Measurements from ENCODE around the gene SCGB1D1.

The SCGB1D1 gene

DNA sequence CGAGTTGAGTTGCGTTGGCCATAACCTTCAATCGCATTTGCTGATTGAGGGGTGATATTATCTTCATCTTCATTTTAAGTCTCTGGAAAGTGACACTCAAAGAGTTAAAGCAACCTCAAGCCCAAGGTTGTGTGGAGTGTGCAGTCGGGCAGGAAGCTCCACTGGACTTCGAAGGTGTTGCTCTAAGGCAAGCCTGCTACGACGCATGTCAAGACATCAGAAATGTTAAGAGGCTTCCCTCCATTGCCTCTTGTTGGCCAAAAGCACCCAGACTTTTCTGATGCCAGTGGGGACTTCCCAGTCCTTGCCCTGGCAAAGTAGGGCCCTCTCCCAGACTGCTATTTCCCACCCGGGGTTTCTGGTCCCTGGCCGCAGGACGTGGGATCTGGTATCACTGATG, 23.6 kb upstream of the SCGB1D1 start:
- DNase-seq (ENCODE audit: low read depth), result no peak
- H3K4me3 ChIP-seq (ENCODE audit: low read depth, low read length), result no peak overlapping the region
- TF ChIP-seq, protein P1, sequence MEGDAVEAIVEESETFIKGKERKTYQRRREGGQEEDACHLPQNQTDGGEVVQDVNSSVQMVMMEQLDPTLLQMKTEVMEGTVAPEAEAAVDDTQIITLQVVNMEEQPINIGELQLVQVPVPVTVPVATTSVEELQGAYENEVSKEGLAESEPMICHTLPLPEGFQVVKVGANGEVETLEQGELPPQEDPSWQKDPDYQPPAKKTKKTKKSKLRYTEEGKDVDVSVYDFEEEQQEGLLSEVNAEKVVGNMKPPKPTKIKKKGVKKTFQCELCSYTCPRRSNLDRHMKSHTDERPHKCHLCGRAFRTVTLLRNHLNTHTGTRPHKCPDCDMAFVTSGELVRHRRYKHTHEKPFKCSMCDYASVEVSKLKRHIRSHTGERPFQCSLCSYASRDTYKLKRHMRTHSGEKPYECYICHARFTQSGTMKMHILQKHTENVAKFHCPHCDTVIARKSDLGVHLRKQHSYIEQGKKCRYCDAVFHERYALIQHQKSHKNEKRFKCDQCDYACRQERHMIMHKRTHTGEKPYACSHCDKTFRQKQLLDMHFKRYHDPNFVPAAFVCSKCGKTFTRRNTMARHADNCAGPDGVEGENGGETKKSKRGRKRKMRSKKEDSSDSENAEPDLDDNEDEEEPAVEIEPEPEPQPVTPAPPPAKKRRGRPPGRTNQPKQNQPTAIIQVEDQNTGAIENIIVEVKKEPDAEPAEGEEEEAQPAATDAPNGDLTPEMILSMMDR (conservative IDR thresholded peaks at IDR 0.05; ENCODE audit: low read depth, low read length), result no peak

DNA sequence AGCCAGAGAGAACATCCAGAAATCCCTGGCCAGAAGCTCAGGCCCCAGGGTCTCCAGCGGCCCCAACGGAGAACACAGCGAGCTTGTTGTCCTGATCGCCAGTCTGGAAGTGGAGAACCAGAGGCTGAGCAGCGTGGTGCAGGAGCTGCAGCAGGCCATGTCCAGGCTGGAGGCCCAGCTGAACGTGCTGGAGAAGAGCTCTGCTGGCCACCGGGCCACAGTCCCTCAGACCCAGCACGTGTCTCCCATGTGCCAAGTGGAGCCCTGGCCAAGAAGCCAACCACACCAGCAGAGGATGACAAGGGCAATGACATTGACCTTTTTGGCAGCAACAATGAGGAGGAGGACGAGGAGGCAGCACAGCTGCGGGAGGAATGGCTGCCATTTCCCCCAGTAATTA, 20.6 kb upstream of the SCGB1D1 start:
- DNase-seq (ENCODE audit: low read depth), result no peak
- H3K4me3 ChIP-seq (ENCODE audit: low read depth, low read length), result no peak overlapping the region
- TF ChIP-seq, protein P1 (conservative IDR thresholded peaks at IDR 0.05; ENCODE audit: low read depth, low read length), result no peak

DNA sequence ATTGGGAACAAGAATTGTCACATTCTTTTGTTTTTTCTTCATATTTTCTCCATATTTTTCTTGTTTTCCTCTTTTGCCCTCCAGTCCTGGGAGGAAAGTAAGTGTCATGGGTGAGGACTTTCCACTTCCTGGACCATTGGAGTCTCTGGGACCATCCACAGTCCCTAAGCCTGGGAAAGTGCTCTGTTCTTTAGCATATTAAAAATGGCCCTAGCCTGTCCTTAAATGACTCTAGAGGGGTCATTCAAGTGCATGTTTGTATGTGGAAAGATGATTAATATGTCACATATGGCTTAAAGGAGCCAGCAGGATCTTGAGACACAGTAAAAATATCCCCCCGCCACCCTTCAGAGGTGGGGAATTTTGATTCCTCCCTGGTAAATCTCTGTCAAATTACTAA, 20.1 kb upstream of the SCGB1D1 start:
- H3K4me3 ChIP-seq (ENCODE audit: low read depth, low read length), result no peak overlapping the region
- TF ChIP-seq, protein P1 (conservative IDR thresholded peaks at IDR 0.05; ENCODE audit: low read depth, low read length), result no peak
- no peak for DNase-seq (ENCODE audit: low read depth)

DNA sequence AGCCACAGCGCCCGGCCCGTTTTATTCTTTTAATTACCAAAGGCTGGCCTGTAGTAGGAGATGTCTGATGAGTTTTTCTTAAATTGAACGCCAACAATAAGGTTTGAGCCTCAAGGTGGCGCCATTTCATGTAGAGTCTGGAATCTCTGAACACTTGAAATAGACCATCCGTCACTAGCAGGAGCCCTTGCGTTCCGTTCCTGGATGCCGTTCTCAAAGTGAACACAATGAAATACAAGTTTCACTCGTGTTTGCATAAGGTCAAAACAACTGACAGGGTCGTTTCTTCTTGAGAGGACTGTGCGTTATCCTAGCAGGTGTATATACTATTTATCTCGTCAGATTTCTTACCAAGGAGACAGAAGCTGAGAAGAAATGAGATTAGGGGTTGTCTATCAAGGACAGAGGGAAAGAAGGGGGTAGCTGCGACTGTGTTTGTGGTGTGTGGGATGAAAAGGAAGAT, 18.7 kb upstream of the SCGB1D1 start:
- DNase-seq (ENCODE audit: low read depth), result peak; percentile 88
- no peak overlapping the region for H3K4me3 ChIP-seq (ENCODE audit: low read depth, low read length)
- TF ChIP-seq, protein P1 (conservative IDR thresholded peaks at IDR 0.05; ENCODE audit: low read depth, low read length), result peak; percentile 76

DNA sequence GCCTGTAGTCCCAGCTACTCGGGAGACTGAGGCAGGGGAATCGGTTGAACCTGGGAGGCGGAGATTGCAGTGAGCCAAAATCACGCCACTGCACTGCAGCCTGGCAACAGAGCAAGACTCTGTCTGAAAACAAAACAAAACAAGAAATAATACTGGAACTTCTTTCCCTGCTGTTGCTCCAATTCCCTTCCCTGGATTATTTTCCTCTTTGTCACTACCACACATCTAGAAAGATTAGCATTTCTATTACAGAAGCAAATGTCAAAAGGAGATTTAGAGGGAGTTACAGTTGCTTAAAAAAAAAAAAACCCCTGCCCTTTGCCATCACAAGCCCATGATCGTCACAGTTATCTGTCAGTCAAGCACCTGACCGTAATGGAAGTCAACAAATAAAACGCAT, 17.7 kb upstream of the SCGB1D1 start:
- DNase-seq (ENCODE audit: low read depth), result no peak
- TF ChIP-seq, protein P1 (conservative IDR thresholded peaks at IDR 0.05; ENCODE audit: low read depth, low read length), result no peak
- H3K4me3 ChIP-seq (ENCODE audit: low read depth, low read length), result no peak overlapping the region

DNA sequence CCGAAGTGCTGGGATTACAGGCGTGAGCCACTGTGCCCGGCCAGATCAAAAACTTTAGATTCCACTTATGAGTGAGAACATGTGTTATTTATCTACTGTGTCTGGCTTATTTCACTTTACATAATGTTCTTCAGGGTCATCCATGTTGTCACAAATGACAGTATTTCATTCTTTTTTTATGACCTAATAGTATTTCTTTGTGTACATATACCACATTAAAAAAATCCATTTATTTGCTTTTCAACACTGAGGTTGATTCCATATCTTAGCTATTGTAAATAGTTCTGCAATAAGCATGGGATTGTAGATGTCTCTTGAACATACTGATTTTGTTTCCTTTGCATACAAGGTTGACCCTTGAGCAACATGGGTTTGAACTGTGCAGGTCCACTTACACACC, 13.2 kb upstream of the SCGB1D1 start:
- H3K4me3 ChIP-seq (ENCODE audit: low read depth, low read length), result no peak overlapping the region
- TF ChIP-seq, protein P1 (conservative IDR thresholded peaks at IDR 0.05; ENCODE audit: low read depth, low read length), result no peak
- no peak for DNase-seq (ENCODE audit: low read depth)

DNA sequence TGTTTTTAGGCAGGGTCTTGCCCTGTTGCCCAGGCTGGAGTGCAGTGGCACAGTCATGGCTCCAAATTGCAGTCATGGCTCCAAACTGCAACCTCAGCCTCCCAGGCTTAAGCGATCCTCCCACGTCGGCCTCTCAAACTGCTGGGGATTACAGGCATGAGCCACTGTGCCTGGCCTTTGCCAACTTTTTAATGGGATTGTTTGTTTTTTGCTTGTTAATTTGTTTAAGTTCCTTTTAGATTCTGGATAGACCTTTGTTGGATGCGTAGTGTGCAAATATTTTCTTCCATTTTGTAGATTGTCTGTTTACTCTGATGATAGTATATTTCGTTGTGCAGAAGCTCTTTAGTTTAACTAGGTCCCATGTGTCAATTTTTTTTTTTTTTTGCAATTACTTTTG, 10.0 kb upstream of the SCGB1D1 start:
- no peak overlapping the region for H3K4me3 ChIP-seq (ENCODE audit: low read depth, low read length)
- DNase-seq (ENCODE audit: low read depth), result no peak
- TF ChIP-seq, protein P1 (conservative IDR thresholded peaks at IDR 0.05; ENCODE audit: low read depth, low read length), result no peak
